ENCODE measurements around the gene MSANTD4.

GRCh38 chr11:106021181-106021966 is 666 bp downstream of the MSANTD4 start:
- TF ChIP-seq, protein P1, sequence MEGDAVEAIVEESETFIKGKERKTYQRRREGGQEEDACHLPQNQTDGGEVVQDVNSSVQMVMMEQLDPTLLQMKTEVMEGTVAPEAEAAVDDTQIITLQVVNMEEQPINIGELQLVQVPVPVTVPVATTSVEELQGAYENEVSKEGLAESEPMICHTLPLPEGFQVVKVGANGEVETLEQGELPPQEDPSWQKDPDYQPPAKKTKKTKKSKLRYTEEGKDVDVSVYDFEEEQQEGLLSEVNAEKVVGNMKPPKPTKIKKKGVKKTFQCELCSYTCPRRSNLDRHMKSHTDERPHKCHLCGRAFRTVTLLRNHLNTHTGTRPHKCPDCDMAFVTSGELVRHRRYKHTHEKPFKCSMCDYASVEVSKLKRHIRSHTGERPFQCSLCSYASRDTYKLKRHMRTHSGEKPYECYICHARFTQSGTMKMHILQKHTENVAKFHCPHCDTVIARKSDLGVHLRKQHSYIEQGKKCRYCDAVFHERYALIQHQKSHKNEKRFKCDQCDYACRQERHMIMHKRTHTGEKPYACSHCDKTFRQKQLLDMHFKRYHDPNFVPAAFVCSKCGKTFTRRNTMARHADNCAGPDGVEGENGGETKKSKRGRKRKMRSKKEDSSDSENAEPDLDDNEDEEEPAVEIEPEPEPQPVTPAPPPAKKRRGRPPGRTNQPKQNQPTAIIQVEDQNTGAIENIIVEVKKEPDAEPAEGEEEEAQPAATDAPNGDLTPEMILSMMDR (optimal IDR thresholded peaks at IDR 0.05 in 1 of 3, IDR thresholded peaks at IDR 0.05 in 1 of 3, conservative IDR thresholded peaks at IDR 0.05 in 1 of 3; ENCODE audit: extremely low read depth in 1 of 3, insufficient read depth in 2 of 3, low read length in 3 of 3), result no peak
- TF ChIP-seq EZH2 (IDR thresholded peaks at IDR 0.05; ENCODE audit: low read length), result no peak
